Tibial nerve (tissue), 3 donors: Measurements from ENCODE around the gene GNAI3.

Experiments
- CTCF ChIP-seq, 5 experiments: fragments of 200-600 bp in 3 of 5; fragments of 450-650 bp in 2 of 5; sonication (generic) in 3 of 5; IDR thresholded peaks; one replicate each; pipeline ENCODE4 v1.5.1; 2016 to 2019; ENCODE audit warnings: antibody characterized with exemption in 5 of 5, mild to moderate bottlenecking in 3 of 5, moderate library complexity in 2 of 5
- POLR2A ChIP-seq, 2 donors: fragments of 450-650 bp; IDR thresholded peaks; one replicate each; pipeline ENCODE4 v1.6.1; 2017; ENCODE audit warnings: antibody characterized with exemption in 2 of 2, mild to moderate bottlenecking in 2 of 2, moderate library complexity in 2 of 2

- no peak for TF ChIP-seq CTCF (IDR thresholded peaks at IDR 0.05)
- no peak for TF ChIP-seq POLR2A (IDR thresholded peaks at IDR 0.05)
These were observed 17.0 kb upstream of the GNAI3 start for GRCh38 chr1:109531380-109531779.
